HepG2 (cell line): Measurements from ENCODE around the gene HSD3B7. TPM values are rescaled to one million over a fixed set of nuclear protein-coding genes. Genes with fewer than 3 reads are reported as not detected.

ENCODE experiments used
- GABPA ChIP-seq, 2 experiments: IDR thresholded peaks; 2 replicates each; pipeline ENCODE4 v1.6.1; 2011 to 2016; ENCODE audit warnings: low read depth in 2 of 2, low read length in 1 of 2, missing biosample characterization in 1 of 2, missing genetic modification characterization in 1 of 2
- JUN ChIP-seq: sonication (generic); formaldehyde crosslinking; IDR thresholded peaks from 2 replicates; pipeline ENCODE4 v1.4.0; 2020; ENCODE audit warnings: mild to moderate bottlenecking, missing genetic modification reagents
- KLF9 ChIP-seq: IDR thresholded peaks from 2 replicates; pipeline ENCODE4 v1.6.1; 2016; ENCODE audit warnings: low read depth
- MAFF ChIP-seq: IDR thresholded peaks from 2 replicates; pipeline ENCODE4 v1.6.1; 2011; ENCODE audit warnings: low read depth, low read length, improper control_type of control experiment
- NAIF1 ChIP-seq: sonication (generic); formaldehyde crosslinking; IDR thresholded peaks from 2 replicates; pipeline ENCODE4 v1.5.0; 2020; ENCODE audit warnings: mild to moderate bottlenecking, missing genetic modification reagents, borderline replicate concordance
- NFYB ChIP-seq: sonication (generic); formaldehyde crosslinking; IDR thresholded peaks from 2 replicates; pipeline ENCODE4 v1.4.0; 2020; ENCODE audit warnings: missing genetic modification reagents
- REST ChIP-seq, 2 experiments: IDR thresholded peaks; 2 replicates each; pipeline ENCODE4 v1.6.1; 2011 to 2012; ENCODE audit warnings: low read length in 2 of 2, borderline replicate concordance in 1 of 2, low read depth in 1 of 2, mild to moderate bottlenecking in 1 of 2, moderate library complexity in 1 of 2
- REXO4 ChIP-seq: sonication (generic); formaldehyde crosslinking; IDR thresholded peaks from 2 replicates; pipeline ENCODE4 v1.8.0; 2022; ENCODE audit warnings: missing genetic modification reagents, mild to moderate bottlenecking, borderline replicate concordance
- SIN3B ChIP-seq: fragments of 150-350 bp; IDR thresholded peaks from 2 replicates; pipeline ENCODE4 v1.6.1; 2014; ENCODE audit warnings: low read length
- SMARCC2 ChIP-seq: fragments of 450-650 bp; IDR thresholded peaks from 2 replicates; pipeline ENCODE4 v1.6.1; 2017; ENCODE audit warnings: antibody characterized with exemption, mild to moderate bottlenecking
- SUZ12 ChIP-seq: fragments of 150-350 bp; IDR thresholded peaks from 2 replicates; pipeline ENCODE4 v1.6.1; 2014; ENCODE audit warnings: low read depth, low read length
- TBX2 ChIP-seq: sonication (generic); formaldehyde crosslinking; IDR thresholded peaks from 2 replicates; pipeline ENCODE4 v1.5.0; 2020; ENCODE audit warnings: missing genetic modification reagents, mild to moderate bottlenecking, borderline replicate concordance
- THRA ChIP-seq: sonication (generic); formaldehyde crosslinking; IDR thresholded peaks from 2 replicates; pipeline ENCODE4 v1.4.0; 2020; ENCODE audit warnings: missing genetic modification reagents, borderline replicate concordance
- ZNF619 ChIP-seq: sonication (generic); formaldehyde crosslinking; IDR thresholded peaks from 2 replicates; pipeline ENCODE4 v1.4.0; 2020; ENCODE audit warnings: mild to moderate bottlenecking, missing genetic modification reagents
- polyA plus RNA-seq, 8 experiments: library from polyadenylated mRNA; depleted of rRNA in 3 of 8; stranded (reverse) in 7 of 8; unstranded in 1 of 8; fragments of >200 nt; fragmentation: Illumina TruSeq in 4 of 8; extraction: Trizol in 4 of 8; gene quantifications; 2 replicates each; pipeline versions ENCODE4 v1.2.1 to v1.2.3, GENCODE V29; 2011 to 2016; ENCODE audit warnings: low read depth in 4 of 8, missing spikeins in 1 of 8, mixed read lengths in 1 of 8; ENCODE audit not compliant: insufficient read depth in 1 of 8
- total RNA-seq, 5 experiments: library from RNA; depleted of rRNA; stranded (reverse); fragments of >200 nt; fragmentation: Illumina TruSeq; extraction: Trizol; gene quantifications; 2 replicates each; pipeline ENCODE4 v1.2.3, GENCODE V29; 2016; ENCODE audit warnings: low read depth in 1 of 5
- TF ChIP-seq, protein P1 (sequence below): sonication (generic); formaldehyde crosslinking; IDR thresholded peaks from 2 replicates; pipeline ENCODE4 v1.4.0; 2020; ENCODE audit warnings: missing genetic modification reagents

Gene HSD3B7
- total and polyA plus RNA-seq, 2 of the 13 experiments (the other 11 are each of a cell fraction or from before 2014, with no cell fraction given) = 32.9 to 69.7 TPM

- TF ChIP-seq REXO4 (CRISPR knock-in tag) (peak; percentile 88; the same call in 1 of the 2 replicates), SMARCC2 (no peak), SUZ12 (no peak), KLF9 (CRISPR knock-in tag) (no peak), TBX2 (CRISPR knock-in tag) (peak; percentile 70; the same call in 1 of the 2 replicates), MAFF (no peak), THRA (no peak; the same call in 1 of the 2 replicates), ZNF619 (CRISPR knock-in tag) (peak; percentile 85; the same call in 1 of the 2 replicates), GABPA (IDR thresholded peaks at IDR 0.05; ENCODE audit: low read depth, low read length) (peak; percentile 99), GABPA (CRISPR knock-in tag; IDR thresholded peaks at IDR 0.05; ENCODE audit: low read depth) (peak; percentile 99), JUN (CRISPR knock-in tag) (peak; percentile 69; the same call in 1 of the 2 replicates), NAIF1 (CRISPR knock-in tag) (no peak), SIN3B (peak; percentile 61; the same call in 1 of the 2 replicates), REST (IDR thresholded peaks at IDR 0.05; ENCODE audit: borderline replicate concordance in 1 of 2, low read depth in 1 of 2, low read length in 2 of 2) (no peak), NFYB (peak; percentile 26; the same call in 1 of the 2 replicates)
- TF ChIP-seq, protein P1, sequence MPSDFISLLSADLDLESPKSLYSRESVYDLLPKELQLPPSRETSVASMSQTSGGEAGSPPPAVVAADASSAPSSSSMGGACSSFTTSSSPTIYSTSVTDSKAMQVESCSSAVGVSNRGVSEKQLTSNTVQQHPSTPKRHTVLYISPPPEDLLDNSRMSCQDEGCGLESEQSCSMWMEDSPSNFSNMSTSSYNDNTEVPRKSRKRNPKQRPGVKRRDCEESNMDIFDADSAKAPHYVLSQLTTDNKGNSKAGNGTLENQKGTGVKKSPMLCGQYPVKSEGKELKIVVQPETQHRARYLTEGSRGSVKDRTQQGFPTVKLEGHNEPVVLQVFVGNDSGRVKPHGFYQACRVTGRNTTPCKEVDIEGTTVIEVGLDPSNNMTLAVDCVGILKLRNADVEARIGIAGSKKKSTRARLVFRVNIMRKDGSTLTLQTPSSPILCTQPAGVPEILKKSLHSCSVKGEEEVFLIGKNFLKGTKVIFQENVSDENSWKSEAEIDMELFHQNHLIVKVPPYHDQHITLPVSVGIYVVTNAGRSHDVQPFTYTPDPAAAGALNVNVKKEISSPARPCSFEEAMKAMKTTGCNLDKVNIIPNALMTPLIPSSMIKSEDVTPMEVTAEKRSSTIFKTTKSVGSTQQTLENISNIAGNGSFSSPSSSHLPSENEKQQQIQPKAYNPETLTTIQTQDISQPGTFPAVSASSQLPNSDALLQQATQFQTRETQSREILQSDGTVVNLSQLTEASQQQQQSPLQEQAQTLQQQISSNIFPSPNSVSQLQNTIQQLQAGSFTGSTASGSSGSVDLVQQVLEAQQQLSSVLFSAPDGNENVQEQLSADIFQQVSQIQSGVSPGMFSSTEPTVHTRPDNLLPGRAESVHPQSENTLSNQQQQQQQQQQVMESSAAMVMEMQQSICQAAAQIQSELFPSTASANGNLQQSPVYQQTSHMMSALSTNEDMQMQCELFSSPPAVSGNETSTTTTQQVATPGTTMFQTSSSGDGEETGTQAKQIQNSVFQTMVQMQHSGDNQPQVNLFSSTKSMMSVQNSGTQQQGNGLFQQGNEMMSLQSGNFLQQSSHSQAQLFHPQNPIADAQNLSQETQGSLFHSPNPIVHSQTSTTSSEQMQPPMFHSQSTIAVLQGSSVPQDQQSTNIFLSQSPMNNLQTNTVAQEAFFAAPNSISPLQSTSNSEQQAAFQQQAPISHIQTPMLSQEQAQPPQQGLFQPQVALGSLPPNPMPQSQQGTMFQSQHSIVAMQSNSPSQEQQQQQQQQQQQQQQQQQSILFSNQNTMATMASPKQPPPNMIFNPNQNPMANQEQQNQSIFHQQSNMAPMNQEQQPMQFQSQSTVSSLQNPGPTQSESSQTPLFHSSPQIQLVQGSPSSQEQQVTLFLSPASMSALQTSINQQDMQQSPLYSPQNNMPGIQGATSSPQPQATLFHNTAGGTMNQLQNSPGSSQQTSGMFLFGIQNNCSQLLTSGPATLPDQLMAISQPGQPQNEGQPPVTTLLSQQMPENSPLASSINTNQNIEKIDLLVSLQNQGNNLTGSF (CRISPR knock-in tag) = no peak
Measured at GRCh38 chr16:31032736-31033708, 48.0 kb downstream of the HSD3B7 start, which contains the start of gene STX4 (continued).
